Skeletal muscle tissue (tissue), 4 donors: ENCODE data around the gene TUT1. TPM values are rescaled to one million over a fixed set of nuclear protein-coding genes. Genes with fewer than 3 reads are reported as not detected.

ENCODE experiments used
- H3K27ac ChIP-seq: one replicate; pipeline ENCODE4 v1.7.0; 2013; ENCODE audit warnings: mild to moderate bottlenecking, low read depth, low read length, inconsistent platforms
- H3K27me3 ChIP-seq, 3 donors: one replicate each; pipeline ENCODE4 v1.7.0; 2013; ENCODE audit warnings: low read length in 3 of 3; ENCODE audit not compliant: control insufficient read depth in 3 of 3, insufficient read depth in 3 of 3
- H3K36me3 ChIP-seq, 3 donors: one replicate each; pipeline ENCODE4 v1.7.0; 2013; ENCODE audit warnings: low read length in 3 of 3; ENCODE audit not compliant: control insufficient read depth in 3 of 3, insufficient read depth in 3 of 3
- H3K4me1 ChIP-seq, 3 donors: one replicate each; pipeline ENCODE4 v1.7.0; 2013; ENCODE audit warnings: low read length in 3 of 3, mild to moderate bottlenecking in 3 of 3; ENCODE audit not compliant: control insufficient read depth in 3 of 3, insufficient read depth in 3 of 3
- H3K4me3 ChIP-seq, 3 donors: one replicate each; pipeline ENCODE4 v1.7.0; 2013; ENCODE audit warnings: low read length in 3 of 3
- H3K9ac ChIP-seq, 3 donors: one replicate each; pipeline ENCODE4 v1.7.0; 2013; ENCODE audit warnings: low read length in 3 of 3, mild to moderate bottlenecking in 3 of 3, moderate library complexity in 2 of 3, low read depth in 1 of 3
- H3K9me3 ChIP-seq, 3 donors: one replicate each; pipeline ENCODE4 v1.7.0; 2013; ENCODE audit warnings: low read length in 3 of 3; ENCODE audit not compliant: control insufficient read depth in 3 of 3
- total RNA-seq: library from RNA; depleted of rRNA; stranded (reverse); fragments of >200 nt; gene quantifications from one replicate; pipeline ENCODE4 v1.2.3, GENCODE V29; 2014
- donor health status: Osteomylitis.

Gene TUT1
- total RNA-seq, 1 donor from 2014 or later, result 4.2 TPM

DNA sequence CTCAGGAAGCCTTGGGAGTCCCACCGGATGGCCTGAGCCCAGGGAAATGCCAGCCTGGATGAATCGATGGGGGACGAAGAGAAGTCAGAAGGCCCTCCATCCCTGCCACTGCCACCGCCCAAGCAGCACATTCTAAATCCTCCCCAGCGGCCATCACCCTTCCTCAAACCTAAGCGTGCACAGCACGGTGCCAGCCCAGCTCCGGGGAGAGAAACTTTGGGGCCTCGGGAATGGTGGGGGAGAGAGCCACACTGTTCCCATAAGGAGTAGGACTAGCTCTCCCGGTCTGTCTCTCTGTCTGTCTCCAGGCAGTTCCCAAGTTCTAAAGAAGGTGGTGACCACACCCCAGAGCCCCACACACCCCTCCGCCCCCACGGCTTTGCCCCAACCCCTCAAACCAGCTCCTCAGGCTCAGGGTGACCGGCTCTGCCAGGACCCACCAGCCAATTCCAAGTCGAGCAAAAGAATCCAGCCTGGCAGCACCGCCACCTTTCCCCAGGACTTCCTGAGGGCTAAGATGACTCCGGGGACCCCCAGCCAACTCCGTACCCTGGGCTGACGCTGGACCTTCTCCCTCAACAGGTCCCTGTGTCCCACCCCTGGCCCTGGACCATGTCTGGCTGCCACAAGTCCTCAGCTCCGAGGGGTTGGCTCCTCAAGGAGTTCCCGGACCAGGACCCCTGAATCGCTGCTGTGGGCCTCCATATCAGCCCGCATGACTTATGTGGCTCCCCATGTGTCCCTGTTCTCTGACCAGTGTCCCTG, 47.5 kb downstream of the TUT1 start:
- Histone ChIP-seq H3K27ac (peak overlapping the region; percentile 94), H3K4me1 (peaks cover 71 to 85% (median 82%) of the 10 kb centered on the region in 3 donors), H3K36me3 (peaks cover 0 to 7% (median 0%) of the 10 kb centered on the region in 3 donors), H3K9ac (peak overlapping the region; percentile 98 to 100 (median 99)), H3K9me3 (no peaks in the 10 kb centered on the region), H3K27me3 (no peaks in the 10 kb centered on the region), H3K4me3 (peak overlapping the region; percentile 87 to 95 (median 93))

DNA sequence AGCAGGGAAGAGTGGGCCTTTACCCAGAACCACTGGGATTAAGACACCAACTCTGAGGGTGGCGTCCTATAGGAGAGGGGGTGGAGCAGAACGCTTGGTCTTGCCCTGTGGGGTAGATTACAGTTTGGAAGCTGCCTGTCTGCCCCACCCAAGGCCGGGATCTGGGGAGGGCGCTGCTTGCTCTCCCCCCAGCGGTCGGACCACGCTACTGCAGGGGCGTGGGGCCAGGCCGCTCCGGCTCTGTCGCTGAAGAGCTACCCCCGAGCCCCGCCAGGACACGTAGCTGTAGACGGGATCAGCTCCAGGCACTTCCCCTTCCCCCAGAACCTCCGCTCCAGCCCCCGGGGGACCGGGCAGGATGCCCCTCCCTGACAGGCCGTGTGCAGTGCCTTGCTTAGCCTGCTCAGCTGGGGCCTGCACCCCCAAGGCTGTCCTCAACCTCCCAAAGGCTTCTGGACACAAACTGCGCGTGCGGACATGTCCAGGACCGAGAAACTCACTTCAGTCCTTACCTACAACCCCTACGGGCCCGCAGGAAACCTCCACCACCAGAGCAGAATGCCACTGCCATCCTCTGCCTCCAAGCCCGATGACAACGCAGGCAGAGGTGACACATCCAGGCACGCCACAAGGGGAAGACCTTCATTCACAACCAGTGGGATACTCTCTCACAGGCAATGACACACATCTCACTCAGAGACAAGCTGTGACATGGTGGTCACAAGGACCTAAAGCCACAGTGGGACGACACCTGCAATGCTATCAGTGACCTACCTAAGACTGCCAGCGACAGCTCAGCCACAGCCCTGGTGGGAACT, 48.4 kb downstream of the TUT1 start:
- peaks cover 0 to 7% (median 3%) of the 10 kb centered on the region in 3 donors for H3K36me3 ChIP-seq
- H3K4me1 ChIP-seq, result peaks cover 71 to 85% (median 82%) of the 10 kb centered on the region in 3 donors
- peak overlapping the region; percentile 94 for H3K27ac ChIP-seq
- no peaks in the 10 kb centered on the region for H3K27me3 ChIP-seq
- H3K4me3 ChIP-seq, result peak overlapping the region; percentile 87 to 95 (median 93)
- H3K9me3 ChIP-seq, result no peaks in the 10 kb centered on the region
- H3K9ac ChIP-seq, result peak overlapping the region; percentile 87 to 100 (median 98)

DNA sequence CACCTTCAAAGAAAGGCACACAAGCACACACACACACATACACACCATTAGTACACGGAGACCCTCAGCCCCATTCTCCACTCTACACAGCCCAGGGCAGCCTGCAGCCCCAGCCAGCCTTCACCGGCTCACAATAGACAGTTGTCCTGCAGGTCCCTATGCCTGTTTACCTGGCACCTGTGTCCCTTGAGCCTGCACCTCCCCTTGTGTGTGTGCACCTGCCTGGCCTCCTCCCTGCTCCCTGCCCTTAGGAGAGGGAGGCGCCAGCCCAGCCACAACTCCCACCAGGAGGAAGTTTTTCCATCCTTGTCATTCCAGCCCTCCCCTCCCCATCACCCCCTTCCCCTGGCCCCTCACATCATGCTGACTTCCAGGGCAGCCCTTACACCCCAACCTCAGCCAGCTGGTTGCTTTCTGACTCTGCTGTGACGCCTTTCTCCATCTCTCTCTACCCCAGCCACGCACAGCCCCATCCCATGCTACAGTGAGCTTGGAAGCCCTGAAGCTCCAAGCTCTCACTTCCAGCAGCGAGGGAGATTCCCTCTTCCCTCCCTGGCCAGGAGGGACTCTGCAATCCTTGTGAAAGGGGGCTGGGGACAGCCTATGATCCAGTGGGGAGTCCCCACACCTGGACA, 49.1 kb downstream of the TUT1 start:
- no peaks in the 10 kb centered on the region for H3K27me3 ChIP-seq
- H3K9ac ChIP-seq, result peak overlapping the region; percentile 87 to 100 (median 98)
- peak overlapping the region; percentile 94 for H3K27ac ChIP-seq
- peaks cover 0 to 7% (median 3%) of the 10 kb centered on the region in 3 donors for H3K36me3 ChIP-seq
- H3K4me3 ChIP-seq, result peak overlapping the region; percentile 87 to 95 (median 93)
- no peaks in the 10 kb centered on the region for H3K9me3 ChIP-seq
- H3K4me1 ChIP-seq, result peaks cover 69 to 82% (median 82%) of the 10 kb centered on the region in 3 donors

DNA sequence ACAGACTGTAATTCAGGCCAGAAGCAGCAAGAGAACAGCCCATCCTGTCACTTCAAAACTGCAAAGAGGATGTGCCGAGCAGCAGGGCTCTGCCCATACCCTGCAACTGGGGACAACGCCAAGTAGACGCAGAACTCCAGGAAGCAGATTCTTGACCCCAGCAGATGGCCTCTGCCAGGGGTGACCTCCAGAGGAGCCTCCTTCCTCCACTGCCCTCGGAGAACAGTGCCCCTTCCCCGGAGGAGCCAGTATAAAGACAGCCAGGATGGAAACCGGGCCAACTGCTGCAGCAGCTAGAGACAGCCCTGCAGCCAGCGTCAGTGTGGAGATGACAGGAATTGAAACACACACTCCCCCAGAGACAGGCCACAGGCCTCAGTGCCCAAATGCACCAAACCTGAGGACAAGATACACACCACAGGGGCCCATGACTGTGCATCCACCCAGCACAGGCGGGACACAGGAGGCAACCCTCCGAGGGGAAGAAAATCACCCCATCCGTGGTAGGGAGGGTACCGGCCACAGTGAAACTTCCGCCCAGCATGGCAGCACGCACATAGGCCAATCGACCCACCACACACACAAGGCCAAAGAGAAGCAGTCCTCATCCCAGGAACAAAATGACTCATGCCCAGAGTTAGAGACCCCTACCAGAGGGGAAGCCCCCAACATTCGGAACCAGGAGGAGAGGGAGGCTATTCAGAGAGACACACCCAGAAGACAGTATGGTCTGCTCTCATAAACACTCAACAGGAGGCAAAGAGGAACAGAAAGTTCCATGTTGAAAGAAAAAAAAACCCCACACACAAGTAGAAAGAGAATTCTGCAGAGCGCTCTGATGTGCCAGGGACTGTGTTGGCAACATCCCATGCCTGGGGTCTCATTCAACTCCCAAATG, 50.3 kb downstream of the TUT1 start:
- Histone ChIP-seq H3K9ac (peak overlapping the region; percentile 58 to 100 (median 76)), H3K4me3 (peak overlapping the region; percentile 65 to 87 (median 75)), H3K4me1 (peaks cover 77 to 89% (median 87%) of the 10 kb centered on the region in 3 donors), H3K9me3 (no peaks in the 10 kb centered on the region), H3K27ac (peak overlapping the region; percentile 10), H3K27me3 (no peaks in the 10 kb centered on the region), H3K36me3 (peaks cover 6 to 11% (median 8%) of the 10 kb centered on the region in 3 donors)

DNA sequence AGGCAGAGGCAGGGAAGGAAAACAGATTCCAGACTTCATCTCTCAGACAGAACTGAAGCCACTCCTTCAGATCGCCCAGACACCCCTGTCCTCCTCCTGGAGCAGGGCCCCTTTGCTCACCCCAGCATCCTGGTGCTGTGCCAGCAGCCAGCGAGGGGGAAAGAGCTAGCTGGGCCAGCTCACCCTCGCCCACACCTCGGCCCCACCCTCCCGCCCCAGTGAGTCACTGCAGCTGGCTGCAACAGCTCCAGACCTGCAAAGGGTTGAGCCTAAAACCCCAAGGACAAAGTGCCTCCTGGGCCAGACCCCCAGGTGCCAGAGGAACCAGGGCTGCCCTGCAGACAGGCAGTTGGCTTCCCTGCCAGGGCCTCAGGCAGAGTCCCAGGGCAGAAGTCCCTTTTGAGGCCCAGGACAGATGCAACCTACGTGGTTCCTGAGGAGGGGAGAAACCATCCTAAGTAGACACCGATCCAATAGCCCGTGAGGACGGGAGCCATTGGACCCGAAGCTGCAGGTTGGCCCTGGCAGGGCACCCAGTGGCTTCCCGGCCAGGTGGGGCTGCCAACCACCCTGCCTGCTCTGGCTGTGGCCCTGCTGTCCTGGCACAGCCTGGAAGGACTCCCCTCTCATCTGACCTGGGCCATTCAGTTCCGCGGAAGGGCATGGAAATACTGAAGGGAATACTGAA, 51.9 kb downstream of the TUT1 start:
- no peaks in the 10 kb centered on the region for H3K27me3 ChIP-seq
- H3K9me3 ChIP-seq, result no peaks in the 10 kb centered on the region
- peak overlapping the region; percentile 67 for H3K27ac ChIP-seq
- H3K9ac ChIP-seq, result peak overlapping the region; percentile 45 to 73 (median 61)
- peaks cover 76 to 84% (median 84%) of the 10 kb centered on the region in 3 donors for H3K4me1 ChIP-seq
- H3K36me3 ChIP-seq, result peaks cover 23 to 24% (median 24%) of the 10 kb centered on the region in 3 donors
- peak overlapping the region; percentile 51 to 63 (median 63) for H3K4me3 ChIP-seq

DNA sequence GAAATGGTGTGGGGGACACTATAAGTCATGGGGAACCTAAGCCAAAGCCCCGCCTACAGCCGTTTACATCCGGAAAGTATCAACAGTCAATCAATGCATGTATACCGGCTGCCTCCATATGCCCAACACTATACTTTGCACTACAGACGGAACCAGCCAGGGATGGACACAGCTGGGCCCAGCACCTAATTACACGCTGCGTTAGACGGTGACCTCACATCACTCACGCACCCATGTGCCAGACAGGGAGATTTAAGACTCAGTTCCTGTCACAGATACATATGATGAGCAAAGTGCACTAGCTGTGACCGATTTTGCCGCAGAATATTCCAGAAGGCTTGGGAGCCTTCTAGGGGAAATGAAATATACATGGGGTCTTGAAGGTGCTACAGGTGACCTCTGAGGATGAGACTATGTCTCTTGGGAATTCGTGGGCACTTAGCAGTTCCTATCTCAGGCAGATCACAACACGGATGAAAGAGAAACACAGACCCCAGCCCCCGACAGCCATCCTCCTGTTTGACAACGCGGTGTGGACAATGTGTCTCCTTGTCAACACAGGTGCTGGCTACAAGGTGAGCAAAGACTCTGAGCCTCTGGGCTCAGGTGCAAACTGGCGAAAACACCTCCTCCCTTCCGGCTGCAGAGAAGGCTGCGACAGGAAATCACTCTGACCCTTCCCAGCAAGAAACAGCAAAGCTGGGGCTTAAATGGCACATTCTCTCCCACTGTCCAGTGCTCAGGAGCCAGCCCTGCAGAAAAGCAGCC, 52.7 kb downstream of the TUT1 start:
- Histone ChIP-seq H3K4me1 (peaks cover 70 to 78% (median 76%) of the 10 kb centered on the region in 3 donors), H3K27ac (peak overlapping the region; percentile 67), H3K9me3 (no peaks in the 10 kb centered on the region), H3K4me3 (peak overlapping the region; percentile 51 to 61 (median 54)), H3K9ac (peak overlapping the region; percentile 27 to 73 (median 54)), H3K36me3 (peaks cover 30 to 31% (median 31%) of the 10 kb centered on the region in 3 donors), H3K27me3 (no peaks in the 10 kb centered on the region)

DNA sequence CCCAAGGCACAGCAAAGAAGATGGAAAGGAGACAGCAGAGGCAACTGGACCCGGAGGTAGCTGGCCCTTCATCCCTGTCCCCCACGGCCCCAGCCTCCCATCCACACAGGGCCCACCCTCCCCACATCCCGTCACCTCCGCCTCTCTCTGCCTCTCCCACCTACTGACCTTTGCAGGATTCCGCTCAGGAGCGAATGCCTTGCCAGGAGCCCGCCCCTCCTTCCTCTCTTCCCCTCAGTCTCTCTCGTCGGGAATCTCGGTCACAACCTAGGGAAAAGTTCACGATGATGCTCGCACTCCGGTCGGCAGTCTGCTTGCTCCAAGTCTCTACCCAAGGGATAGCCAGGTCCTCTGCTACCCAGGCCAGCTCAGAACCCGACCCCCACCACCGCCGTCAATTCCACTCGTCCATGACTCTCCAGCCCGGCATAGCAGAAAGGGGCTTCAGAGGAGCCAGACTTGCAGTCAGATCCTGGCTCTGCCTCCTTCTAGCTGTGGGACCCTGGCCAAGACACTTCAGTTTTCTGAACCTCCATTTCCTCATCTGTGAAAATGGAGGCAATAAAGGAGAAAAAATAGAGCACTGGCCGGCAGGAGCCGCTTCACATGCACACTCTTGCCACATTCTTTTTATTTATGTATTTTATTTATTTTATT, 54.9 kb downstream of the TUT1 start:
- peak overlapping the region in 2 of 3 donors; percentile 6 to 31 for H3K4me3 ChIP-seq
- H3K36me3 ChIP-seq, result peaks cover 46 to 53% (median 52%) of the 10 kb centered on the region in 3 donors
- no peak overlapping the region for H3K9ac ChIP-seq
- H3K9me3 ChIP-seq, result no peaks in the 10 kb centered on the region
- no peaks in the 10 kb centered on the region for H3K27me3 ChIP-seq
- H3K27ac ChIP-seq, result peak overlapping the region; percentile 34
- H3K4me1 ChIP-seq, result peaks cover 48 to 56% (median 54%) of the 10 kb centered on the region in 3 donors

DNA sequence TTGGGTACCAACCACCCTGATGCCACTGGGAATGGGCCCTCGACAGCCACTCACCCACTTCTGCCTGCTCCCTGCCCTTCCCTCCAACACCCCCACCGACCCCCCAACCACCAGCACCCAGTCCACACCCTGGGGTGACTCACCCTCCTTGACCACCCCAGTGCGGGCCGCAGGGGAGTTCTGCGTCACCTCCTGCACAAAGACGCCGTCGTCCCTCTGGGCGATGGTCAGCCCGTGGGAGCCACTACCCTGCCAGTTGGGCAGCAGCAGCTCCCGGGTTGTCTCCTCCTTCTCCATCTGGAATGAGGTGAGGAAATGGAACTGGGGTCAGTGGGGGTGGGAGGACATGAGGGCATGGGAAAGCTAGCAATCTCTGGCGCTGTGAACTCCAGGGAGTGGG, 55.5 kb downstream of the TUT1 start:
- Histone ChIP-seq H3K4me3 (no peak overlapping the region), H3K27me3 (no peaks in the 10 kb centered on the region), H3K4me1 (peaks cover 42 to 50% (median 50%) of the 10 kb centered on the region in 3 donors), H3K27ac (peak overlapping the region; percentile 34), H3K36me3 (peaks cover 52 to 59% (median 58%) of the 10 kb centered on the region in 3 donors), H3K9ac (peak overlapping the region in 1 of 3 donors; percentile 16), H3K9me3 (no peaks in the 10 kb centered on the region)
